K562 (cell line): Measurements from ENCODE around the gene DPYSL4. TPM values are rescaled to one million over a fixed set of nuclear protein-coding genes. Genes with fewer than 3 reads are reported as not detected.

Source experiments
- polyA plus RNA-seq, 8 experiments: library from polyadenylated mRNA; depleted of rRNA in 4 of 8; stranded (reverse) in 5 of 8; unstranded in 3 of 8; fragments of >200 nt; fragmentation: Nextera tagmentation in 2 of 8; fragmentation: Illumina TruSeq in 1 of 8; extraction: Ambion mirVana in 2 of 8; extraction: Trizol in 1 of 8; gene quantifications; 2 replicates each; pipeline versions ENCODE4 v1.2.1 to v1.2.3, GENCODE V29; 2011 to 2014; ENCODE audit warnings: inconsistent platforms in 1 of 8, missing spikeins in 1 of 8
- total RNA-seq, 7 experiments: library from RNA; depleted of rRNA in 6 of 7; stranded (reverse); fragments of >200 nt in 6 of 7; fragmentation: Illumina TruSeq in 2 of 7; extraction: Trizol in 2 of 7; gene quantifications; 2 replicates each; pipeline versions ENCODE4 v1.2.1 to v1.2.3, GENCODE V29; 2011 to 2021; ENCODE audit warnings: low replicate concordance in 1 of 7

DPYSL4 gene
- total and polyA plus RNA-seq, 9 of the 15 experiments (the other 6 are each of a cell fraction or from before 2014, with no cell fraction given), result 0.03 TPM; not detected in 8

Other genes with a start within 250 kb of the DPYSL4 start
- gene BNIP3, start 205.0 kb upstream of the DPYSL4 start, total RNA-seq (2014; rRNA removed), result 76.1 and 83.0 TPM in 2 replicates
- gene BNIP3, start 205.0 kb upstream of the DPYSL4 start, total RNA-seq (2014; rRNA removed; fragmentation: Illumina TruSeq; extraction: Trizol), result 39.7 and 40.7 TPM in 2 replicates
- gene BNIP3, start 205.0 kb upstream of the DPYSL4 start, total RNA-seq (2015; rRNA removed; fragmentation: Illumina TruSeq; extraction: Trizol), result 25.0 and 25.9 TPM in 2 replicates
- 41.7 and 42.2 TPM in 2 replicates for gene BNIP3, start 205.0 kb upstream of the DPYSL4 start, total RNA-seq (2021)
- gene BNIP3, start 205.0 kb upstream of the DPYSL4 start, polyA plus RNA-seq (2011; rRNA removed), result 119 and 124 TPM in 2 replicates
- gene BNIP3, start 205.0 kb upstream of the DPYSL4 start, polyA plus RNA-seq (2014; fragmentation: Illumina TruSeq; extraction: Trizol), result 46.9 and 54.9 TPM in 2 replicates
- gene BNIP3, start 205.0 kb upstream of the DPYSL4 start, polyA plus RNA-seq (2014; fragmentation: Nextera tagmentation; extraction: Ambion mirVana), result 10 to 100 TPM in 1 of 2 experiments, 1 to 10 TPM in 1; 9.2 to 10.7 TPM
- gene BNIP3, start 205.0 kb upstream of the DPYSL4 start, polyA plus RNA-seq (2014; rRNA removed), result 68.9 and 75.9 TPM in 2 replicates
- not detected in 2 replicates for gene JAKMIP3, start 121.0 kb upstream of the DPYSL4 start, total RNA-seq (2014; rRNA removed)
- not detected in 2 replicates for gene JAKMIP3, start 121.0 kb upstream of the DPYSL4 start, total RNA-seq (2014; rRNA removed; fragmentation: Illumina TruSeq; extraction: Trizol)
- 0.04 TPM in 1 of 2 replicates, not detected in the other for gene JAKMIP3, start 121.0 kb upstream of the DPYSL4 start, total RNA-seq (2015; rRNA removed; fragmentation: Illumina TruSeq; extraction: Trizol)
- gene JAKMIP3, start 121.0 kb upstream of the DPYSL4 start, total RNA-seq (2021), result not detected in 2 replicates
- 0.01 TPM in 1 of 2 replicates, not detected in the other for gene JAKMIP3, start 121.0 kb upstream of the DPYSL4 start, polyA plus RNA-seq (2011; rRNA removed)
- gene JAKMIP3, start 121.0 kb upstream of the DPYSL4 start, polyA plus RNA-seq (2014; fragmentation: Illumina TruSeq; extraction: Trizol), result not detected in 2 replicates
- gene JAKMIP3, start 121.0 kb upstream of the DPYSL4 start, polyA plus RNA-seq (2014; fragmentation: Nextera tagmentation; extraction: Ambion mirVana), result not detected
- gene JAKMIP3, start 121.0 kb upstream of the DPYSL4 start, polyA plus RNA-seq (2014; rRNA removed), result 0.01 TPM in 1 of 2 replicates, not detected in the other
- gene STK32C, start 121.0 kb downstream of the DPYSL4 start, total RNA-seq (2014; rRNA removed), result 15.4 and 20.6 TPM in 2 replicates
- 4.5 and 5.1 TPM in 2 replicates for gene STK32C, start 121.0 kb downstream of the DPYSL4 start, total RNA-seq (2014; rRNA removed; fragmentation: Illumina TruSeq; extraction: Trizol)
- gene STK32C, start 121.0 kb downstream of the DPYSL4 start, total RNA-seq (2015; rRNA removed; fragmentation: Illumina TruSeq; extraction: Trizol), result 6.5 and 8.3 TPM in 2 replicates
- gene STK32C, start 121.0 kb downstream of the DPYSL4 start, total RNA-seq (2021), result 11.5 and 14.1 TPM in 2 replicates
- gene STK32C, start 121.0 kb downstream of the DPYSL4 start, polyA plus RNA-seq (2011; rRNA removed), result 8.2 and 8.9 TPM in 2 replicates
- 4.7 and 9.7 TPM in 2 replicates for gene STK32C, start 121.0 kb downstream of the DPYSL4 start, polyA plus RNA-seq (2014; fragmentation: Illumina TruSeq; extraction: Trizol)
- 1 to 10 TPM; 1.5 to 2.4 TPM for gene STK32C, start 121.0 kb downstream of the DPYSL4 start, polyA plus RNA-seq (2014; fragmentation: Nextera tagmentation; extraction: Ambion mirVana)
- 18.5 and 20.9 TPM in 2 replicates for gene STK32C, start 121.0 kb downstream of the DPYSL4 start, polyA plus RNA-seq (2014; rRNA removed)
- gene LRRC27, start 145.2 kb downstream of the DPYSL4 start, total RNA-seq (2014; rRNA removed), result 1.00 and 2.2 TPM in 2 replicates
- gene LRRC27, start 145.2 kb downstream of the DPYSL4 start, total RNA-seq (2014; rRNA removed; fragmentation: Illumina TruSeq; extraction: Trizol), result 1.3 and 1.5 TPM in 2 replicates
- 1.2 and 1.3 TPM in 2 replicates for gene LRRC27, start 145.2 kb downstream of the DPYSL4 start, total RNA-seq (2015; rRNA removed; fragmentation: Illumina TruSeq; extraction: Trizol)
- 2.3 TPM in 2 replicates for gene LRRC27, start 145.2 kb downstream of the DPYSL4 start, total RNA-seq (2021)
- 2.2 and 2.3 TPM in 2 replicates for gene LRRC27, start 145.2 kb downstream of the DPYSL4 start, polyA plus RNA-seq (2011; rRNA removed)
- gene LRRC27, start 145.2 kb downstream of the DPYSL4 start, polyA plus RNA-seq (2014; fragmentation: Illumina TruSeq; extraction: Trizol), result 1.4 and 2.6 TPM in 2 replicates
- under 1 TPM; 0.10 to 0.38 TPM for gene LRRC27, start 145.2 kb downstream of the DPYSL4 start, polyA plus RNA-seq (2014; fragmentation: Nextera tagmentation; extraction: Ambion mirVana)
- 1.7 and 2.7 TPM in 2 replicates for gene LRRC27, start 145.2 kb downstream of the DPYSL4 start, polyA plus RNA-seq (2014; rRNA removed)
- 7.5 and 10.4 TPM in 2 replicates for gene PWWP2B, start 210.3 kb downstream of the DPYSL4 start, total RNA-seq (2014; rRNA removed)
- 0.64 and 0.80 TPM in 2 replicates for gene PWWP2B, start 210.3 kb downstream of the DPYSL4 start, total RNA-seq (2014; rRNA removed; fragmentation: Illumina TruSeq; extraction: Trizol)
- gene PWWP2B, start 210.3 kb downstream of the DPYSL4 start, total RNA-seq (2015; rRNA removed; fragmentation: Illumina TruSeq; extraction: Trizol), result 2.0 and 2.7 TPM in 2 replicates
- 9.2 and 9.8 TPM in 2 replicates for gene PWWP2B, start 210.3 kb downstream of the DPYSL4 start, total RNA-seq (2021)
- 1.2 and 1.7 TPM in 2 replicates for gene PWWP2B, start 210.3 kb downstream of the DPYSL4 start, polyA plus RNA-seq (2011; rRNA removed)
- gene PWWP2B, start 210.3 kb downstream of the DPYSL4 start, polyA plus RNA-seq (2014; fragmentation: Illumina TruSeq; extraction: Trizol), result 0.24 and 1.2 TPM in 2 replicates
- gene PWWP2B, start 210.3 kb downstream of the DPYSL4 start, polyA plus RNA-seq (2014; fragmentation: Nextera tagmentation; extraction: Ambion mirVana), result under 1 TPM in 1 of 2 experiments, not detected in 1; 0.07 TPM
- gene PWWP2B, start 210.3 kb downstream of the DPYSL4 start, polyA plus RNA-seq (2014; rRNA removed), result 3.3 and 4.3 TPM in 2 replicates